ENCODE measurements around the gene REEP3.

- TF ChIP-seq CTCF (conservative IDR thresholded peaks at IDR 0.05; ENCODE audit: low read depth, low read length): no peak
- no peak for TF ChIP-seq EZH2 (IDR thresholded peaks at IDR 0.05; ENCODE audit: borderline replicate concordance, low read depth, low read length, poor library complexity, severe bottlenecking)
These were observed 3.8 kb downstream of the REEP3 start for GRCh38 chr10:63525021-63525420.

Data from A673 (cell line).